HepG2 (cell line): Measurements from ENCODE around the gene GMEB1. TPM values are rescaled to one million over a fixed set of nuclear protein-coding genes. Genes with fewer than 3 reads are reported as not detected.
"Not testable (repeated sequence)": the region's sequence is repeated elsewhere in the genome, so short reads cannot be mapped to it uniquely, and the experiment has no call there.

Experiments used
- ATAC-seq: fragments of 200-7000 bp; cut with Tn5 transposase; 3 replicates; pipeline ENCODE4 v1.9.1; 2020; ENCODE audit warnings: mild to moderate bottlenecking, moderate library complexity
- BruUV-seq: library from RNA; stranded (reverse); fragments of 400-500 nt; replicated peaks from 2 replicates; lab custom pipeline; 2021; lab: Mats Ljungman, UMichigan
- CTCF ChIA-PET: fragments of 300-600 bp; formaldehyde crosslinking; extraction: SDS; loops from one replicate; lab custom pipeline; 2021; ENCODE audit warnings: low total read pairs, inconsistent platforms, low intra/inter-chr PET ratio; lab: Yijun Ruan, JAX
- POLR2A ChIA-PET: fragments of 350-600 bp; sonication (Branson Sonifier 250); formaldehyde crosslinking; loops from one replicate; lab custom pipeline; 2020; ENCODE audit warnings: antibody characterized with exemption, inconsistent platforms; lab: Yijun Ruan, JAX
- DNase-seq: peaks from one replicate; pipeline ENCODE4 v3.0.0-alpha.2; 2015; ENCODE audit warnings: low spot score
- FAIRE-seq: peaks from 3 replicates; lab custom pipeline; 2011; peaks lifted over from hg19 to GRCh38; lab: Jason Lieb, UNC
- H2AFZ ChIP-seq: one replicate; pipeline ENCODE4 v1.6.1; 2011; ENCODE audit warnings: low read length, inconsistent platforms
- H3K27ac ChIP-seq: fragments of 300-600 bp; 3 replicates; pipeline ENCODE4 v1.8.0; 2011; ENCODE audit warnings: mixed run types, mild to moderate bottlenecking, mixed read lengths, low read length, inconsistent platforms; ENCODE audit not compliant: insufficient read depth; ENCODE audit errors: extremely low read length
- H3K27me3 ChIP-seq, 2 experiments: fragments of 200-600 bp in 1 of 2; 2 replicates in 1 of 2; 3 replicates in 1 of 2; pipeline versions ENCODE4 v1.6.0 to v1.8.0; 2011; ENCODE audit warnings: low read length in 2 of 2, mild to moderate bottlenecking in 2 of 2, moderate library complexity in 2 of 2, inconsistent platforms in 1 of 2; ENCODE audit not compliant: insufficient read depth in 2 of 2, control insufficient read depth in 1 of 2
- H3K36me3 ChIP-seq, 2 experiments: fragments of 200-600 bp in 1 of 2; replicated peaks in 1 of 2; 2 replicates in 1 of 2; 3 replicates in 1 of 2; pipeline versions ENCODE4 v1.5.1 to v1.8.0; 2011; ENCODE audit warnings: low read length in 2 of 2, inconsistent platforms in 1 of 2; ENCODE audit not compliant: insufficient read depth in 2 of 2, control insufficient read depth in 1 of 2
- H3K4me1 ChIP-seq: 2 replicates; pipeline ENCODE4 v1.5.1; 2012; ENCODE audit warnings: low read length, inconsistent platforms; ENCODE audit not compliant: insufficient read depth
- H3K4me2 ChIP-seq: 2 replicates; pipeline ENCODE4 v1.6.0; 2011; ENCODE audit warnings: low read depth, low read length, inconsistent platforms
- H3K4me3 ChIP-seq, 3 experiments: fragments of 200-600 bp in 1 of 3; sonication (generic), shearing (Covaris generic) in 1 of 3; replicated peaks in 1 of 3; 2 replicates each; pipeline ENCODE4 v1.5.1; 2011 to 2016; ENCODE audit warnings: low read length in 3 of 3, inconsistent platforms in 2 of 3, low read depth in 2 of 3, mild to moderate bottlenecking in 2 of 3, control low read depth in 1 of 3, mixed read lengths in 1 of 3; ENCODE audit not compliant: insufficient read depth in 1 of 3
- H3K79me2 ChIP-seq: one replicate; pipeline ENCODE4 v1.6.1; 2011; ENCODE audit warnings: low read length, inconsistent platforms; ENCODE audit not compliant: insufficient read depth
- H3K9ac ChIP-seq: 2 replicates; pipeline ENCODE4 v1.6.0; 2011; ENCODE audit warnings: mild to moderate bottlenecking, low read depth, low read length, inconsistent platforms; ENCODE audit not compliant: insufficient read depth
- H3K9me3 ChIP-seq: 2 replicates; pipeline ENCODE4 v1.5.1; 2012; ENCODE audit warnings: mild to moderate bottlenecking, low read length
- H4K20me1 ChIP-seq: 2 replicates; pipeline ENCODE4 v1.6.0; 2011; ENCODE audit warnings: inconsistent platforms, mild to moderate bottlenecking, low read length, moderate library complexity; ENCODE audit not compliant: insufficient read depth
- CREB1 ChIP-seq, 2 experiments: fragments of 450-650 bp in 1 of 2; IDR thresholded peaks; 2 replicates each; pipeline ENCODE4 v1.6.1; 2016 to 2017; ENCODE audit warnings: control low read depth in 1 of 2, mild to moderate bottlenecking in 1 of 2, missing compliant biosample characterization in 1 of 2, missing genetic modification characterization in 1 of 2
- CTCF ChIP-seq: sonication (generic); formaldehyde crosslinking; IDR thresholded peaks from 2 replicates; pipeline ENCODE4 v1.5.0; 2020; ENCODE audit warnings: mild to moderate bottlenecking, missing genetic modification reagents, moderate library complexity
- HOXA5 ChIP-seq: sonication (generic); formaldehyde crosslinking; IDR thresholded peaks from 2 replicates; pipeline ENCODE4 v1.4.0; 2020; ENCODE audit warnings: missing genetic modification reagents
- MAFK ChIP-seq, 2 experiments: IDR thresholded peaks in 1 of 2; conservative IDR thresholded peaks in 1 of 2; 2 replicates each; pipeline ENCODE4 v1.6.1; 2011; ENCODE audit warnings: improper control_type of control experiment in 2 of 2, low read length in 2 of 2
- MED1 ChIP-seq: sonication (generic); formaldehyde crosslinking; IDR thresholded peaks from 2 replicates; pipeline ENCODE4 v1.4.0; 2020; ENCODE audit warnings: missing genetic modification reagents
- RAD21 ChIP-seq: fragments of 450-650 bp; formaldehyde crosslinking; IDR thresholded peaks from 2 replicates; pipeline ENCODE4 v1.5.0; 2020; ENCODE audit warnings: mild to moderate bottlenecking
- SMC3 ChIP-seq: IDR thresholded peaks from 2 replicates; pipeline ENCODE4 v1.6.1; 2011; ENCODE audit warnings: low read length, improper control_type of control experiment
- STAG1 ChIP-seq: sonication (generic); formaldehyde crosslinking; IDR thresholded peaks from 2 replicates; pipeline ENCODE4 v1.4.0; 2020; ENCODE audit warnings: missing genetic modification reagents
- TEAD3 ChIP-seq: optimal IDR thresholded peaks from 2 replicates; pipeline ENCODE3; 2016; ENCODE audit warnings: borderline replicate concordance
- ZBTB14 ChIP-seq: sonication (generic); formaldehyde crosslinking; IDR thresholded peaks from 2 replicates; pipeline ENCODE4 v1.4.0; 2020; ENCODE audit warnings: missing genetic modification reagents
- ZNF605 ChIP-seq: sonication (generic); formaldehyde crosslinking; IDR thresholded peaks from 2 replicates; pipeline ENCODE4 v1.8.0; 2022; ENCODE audit warnings: mild to moderate bottlenecking, missing genetic modification reagents
- WGBS: methylation state at CpG from one replicate; pipeline ENCODE4 v1.1.6; 2017; ENCODE audit warnings: low lambda C conversion rate; 5-methylcytosine and 5-hydroxymethylcytosine counted together
- in situ Hi-C: cut with HindIII; loops from 2 replicates; pipeline ENCODE4 v1.10.0; 2017; ENCODE audit warnings: low pct_unique_long_range_greater_than_20kb; ENCODE audit not compliant: extremely low pct_ligation_motif_present
- intact Hi-C: fragments of 100-400 bp; cut with micrococcal nuclease; formaldehyde crosslinking; loops from one replicate; pipeline ENCODE4 v1.10.0; 2022; ENCODE audit not compliant: unreplicated experiment
- polyA plus RNA-seq, 8 experiments: library from polyadenylated mRNA; depleted of rRNA in 3 of 8; stranded (reverse) in 7 of 8; unstranded in 1 of 8; fragments of >200 nt; fragmentation: Illumina TruSeq in 4 of 8; extraction: Trizol in 4 of 8; gene quantifications; 2 replicates each; pipeline versions ENCODE4 v1.2.1 to v1.2.3, GENCODE V29; 2011 to 2016; ENCODE audit warnings: low read depth in 4 of 8, missing spikeins in 1 of 8, mixed read lengths in 1 of 8; ENCODE audit not compliant: insufficient read depth in 1 of 8
- total RNA-seq, 5 experiments: library from RNA; depleted of rRNA; stranded (reverse); fragments of >200 nt; fragmentation: Illumina TruSeq; extraction: Trizol; gene quantifications; 2 replicates each; pipeline ENCODE4 v1.2.3, GENCODE V29; 2016; ENCODE audit warnings: low read depth in 1 of 5

Gene GMEB1
- total and polyA plus RNA-seq, 2 of the 13 experiments (the other 11 are each of a cell fraction or from before 2014, with no cell fraction given) = 3.0 to 6.0 TPM

DNA sequence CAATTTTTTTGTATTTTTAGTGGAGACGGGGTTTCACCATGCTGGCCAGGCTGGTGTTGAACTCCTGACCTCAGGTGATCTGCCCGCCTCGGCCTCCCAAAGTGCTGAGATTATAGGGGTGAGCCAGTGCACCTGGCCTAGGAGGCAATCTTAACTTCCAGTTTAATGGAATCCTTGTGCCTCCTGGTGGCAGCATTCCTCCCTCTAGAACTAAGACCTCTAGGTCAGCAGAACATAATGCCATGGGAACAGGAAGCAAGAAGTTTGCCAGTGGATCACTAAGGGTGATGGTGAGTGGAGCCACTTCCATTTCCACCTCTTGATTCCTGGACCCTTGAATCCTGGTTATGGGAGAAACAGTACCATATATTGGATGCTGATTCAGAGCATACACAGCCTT, 14.7 kb upstream of the GMEB1 start:
- H3K27ac ChIP-seq; BruUV-seq; H4K20me1 ChIP-seq; H3K9me3 ChIP-seq; H2AFZ ChIP-seq; H3K4me2 ChIP-seq; H3K4me3 ChIP-seq; in situ Hi-C loops; H3K27me3 ChIP-seq; H3K36me3 ChIP-seq; FAIRE-seq; H3K9ac ChIP-seq; H3K79me2 ChIP-seq; TF ChIP-seq CREB1 (IDR thresholded peaks at IDR 0.05): not testable (repeated sequence)
- intact Hi-C loops = loop anchor here (5.0 kb wide), 1 partner anchor 137 kb away; no protein-coding TSS in a partner anchor
- DNase-seq (peak; percentile 55), ATAC-seq (peak; percentile 54)
- ChIA-PET CTCF (interaction anchor here (1.0 kb wide), 1 partner anchor 13 kb away, joined by 3 read pairs; no protein-coding TSS in a partner anchor), POLR2A (interaction anchor here (0.7 kb wide), 1 partner anchor 80 kb away, joined by 3 read pairs; no protein-coding TSS in a partner anchor)
- peak; percentile 55; the same call in 1 of the 2 replicates for TF ChIP-seq SMC3
- peak; percentile 57 for TF ChIP-seq RAD21 (CRISPR knock-in tag)
- TF ChIP-seq ZBTB14 (CRISPR knock-in tag) = 0 out of 2 replicates have a peak, but pooled peaks have one; percentile 27
- TF ChIP-seq ZNF605 = 0 out of 2 replicates have a peak, but pooled peaks have one; percentile 44
- peak; percentile 63 for TF ChIP-seq TEAD3 (CRISPR knock-in tag)
- 0 out of 2 replicates have a peak, but pooled peaks have one; percentile 13 for TF ChIP-seq CREB1 (CRISPR knock-in tag; IDR thresholded peaks at IDR 0.05)
- TF ChIP-seq CTCF (CRISPR knock-in tag) = peak; percentile 80
- 0 out of 2 replicates have a peak, but pooled peaks have one; percentile 26 for TF ChIP-seq HOXA5
- TF ChIP-seq MED1 (CRISPR knock-in tag) = 0 out of 2 replicates have a peak, but pooled peaks have one; percentile 41
- peak; percentile 74 for TF ChIP-seq STAG1 (CRISPR knock-in tag)
- peak; percentile 32 to 42; a peak in 2 of 4 replicates for TF ChIP-seq MAFK (conservative IDR thresholded peaks at IDR 0.05 in 1 of 2, IDR thresholded peaks at IDR 0.05 in 1 of 2; ENCODE audit: low read length in 2 of 2)
- H3K4me1 ChIP-seq = peaks cover 30% of the 10 kb centered on the region
- 0% methylated on average over 3 of the region's 3 CpGs for WGBS
